Measurements from ENCODE around the gene PRR30.

DNA sequence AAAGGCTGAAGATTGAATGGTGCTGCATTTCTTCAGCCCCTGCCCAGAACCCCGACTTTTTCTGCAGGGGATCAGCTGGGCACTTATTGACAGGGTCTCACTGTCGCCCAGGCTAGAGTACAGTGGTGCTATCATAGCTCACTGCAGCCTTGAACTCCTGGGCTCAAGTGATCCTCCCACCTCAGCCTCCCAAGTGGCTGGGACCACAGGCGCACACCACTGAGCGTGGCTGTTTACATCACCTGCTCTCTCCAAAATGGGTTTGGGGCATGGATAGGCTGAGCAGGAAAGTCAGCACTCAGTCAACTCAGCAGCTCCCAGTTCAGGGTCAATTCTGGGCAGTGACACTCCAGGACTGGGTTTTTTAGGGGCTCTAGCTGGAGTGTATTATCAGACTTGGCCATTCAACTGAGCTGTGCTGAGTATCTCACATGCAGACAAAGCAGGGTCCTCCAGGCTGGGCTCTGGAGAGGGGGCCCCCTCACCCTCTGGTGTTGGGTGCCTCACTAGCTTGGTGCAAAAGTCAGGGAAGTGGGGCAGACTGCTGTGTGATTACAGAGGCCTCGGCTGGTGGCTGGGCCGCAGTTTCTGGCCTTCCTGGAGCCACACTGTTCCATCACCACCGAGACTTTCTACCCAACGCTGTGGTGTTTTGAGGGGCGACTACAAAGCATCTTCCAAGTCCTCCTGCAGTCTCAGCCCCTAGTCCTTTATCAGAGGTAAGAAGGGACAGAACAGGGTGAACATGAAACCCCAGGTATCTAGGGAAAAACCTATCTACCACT, 11.1 kb downstream of the PRR30 start:
- no peak for TF ChIP-seq POLR2AphosphoS5 (IDR thresholded peaks at IDR 0.05; ENCODE audit: insufficient read depth, low read depth, low read length)
- TF ChIP-seq, protein P1, sequence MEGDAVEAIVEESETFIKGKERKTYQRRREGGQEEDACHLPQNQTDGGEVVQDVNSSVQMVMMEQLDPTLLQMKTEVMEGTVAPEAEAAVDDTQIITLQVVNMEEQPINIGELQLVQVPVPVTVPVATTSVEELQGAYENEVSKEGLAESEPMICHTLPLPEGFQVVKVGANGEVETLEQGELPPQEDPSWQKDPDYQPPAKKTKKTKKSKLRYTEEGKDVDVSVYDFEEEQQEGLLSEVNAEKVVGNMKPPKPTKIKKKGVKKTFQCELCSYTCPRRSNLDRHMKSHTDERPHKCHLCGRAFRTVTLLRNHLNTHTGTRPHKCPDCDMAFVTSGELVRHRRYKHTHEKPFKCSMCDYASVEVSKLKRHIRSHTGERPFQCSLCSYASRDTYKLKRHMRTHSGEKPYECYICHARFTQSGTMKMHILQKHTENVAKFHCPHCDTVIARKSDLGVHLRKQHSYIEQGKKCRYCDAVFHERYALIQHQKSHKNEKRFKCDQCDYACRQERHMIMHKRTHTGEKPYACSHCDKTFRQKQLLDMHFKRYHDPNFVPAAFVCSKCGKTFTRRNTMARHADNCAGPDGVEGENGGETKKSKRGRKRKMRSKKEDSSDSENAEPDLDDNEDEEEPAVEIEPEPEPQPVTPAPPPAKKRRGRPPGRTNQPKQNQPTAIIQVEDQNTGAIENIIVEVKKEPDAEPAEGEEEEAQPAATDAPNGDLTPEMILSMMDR (IDR thresholded peaks at IDR 0.05; ENCODE audit: extremely low read depth in 1 of 2, insufficient read depth in 1 of 2, low read depth in 1 of 2, low read length in 2 of 2) = no peak

All from endothelial cell of umbilical vein (primary cell).